ENCODE measurements around the gene CRACDL. TPM values are rescaled to one million over a fixed set of nuclear protein-coding genes. Genes with fewer than 3 reads are reported as not detected.

CRACDL gene
- total RNA-seq, 1 donor from 2014 or later: 3.0 TPM

DNA sequence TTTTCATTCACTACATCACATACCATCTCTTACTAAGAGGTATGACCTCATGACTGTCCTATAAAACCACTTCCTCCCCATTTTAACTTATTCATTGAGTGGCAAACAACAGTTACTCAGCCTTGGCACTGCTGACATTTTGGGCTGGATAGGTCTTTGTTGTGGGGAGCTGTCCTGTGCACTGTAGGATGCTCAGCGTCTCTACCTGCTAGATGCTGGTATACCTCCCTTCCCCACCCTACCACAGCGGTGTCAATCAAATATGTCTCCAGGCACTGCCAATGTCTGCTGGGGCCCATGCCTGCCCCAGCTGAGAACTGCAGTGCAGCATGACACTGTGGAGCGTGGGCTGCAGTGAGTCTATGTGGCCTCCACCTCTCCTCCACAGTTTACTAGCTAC lies 128.8 kb downstream of the CRACDL start:
- H3K27me3 ChIP-seq (ENCODE audit: low read depth): no peaks in the 10 kb centered on the region
- peaks cover 42% of the 10 kb centered on the region for H3K4me1 ChIP-seq
- H3K4me3 ChIP-seq: no peak overlapping the region
- no peaks in the 10 kb centered on the region for H3K36me3 ChIP-seq
- TF ChIP-seq, protein P1, sequence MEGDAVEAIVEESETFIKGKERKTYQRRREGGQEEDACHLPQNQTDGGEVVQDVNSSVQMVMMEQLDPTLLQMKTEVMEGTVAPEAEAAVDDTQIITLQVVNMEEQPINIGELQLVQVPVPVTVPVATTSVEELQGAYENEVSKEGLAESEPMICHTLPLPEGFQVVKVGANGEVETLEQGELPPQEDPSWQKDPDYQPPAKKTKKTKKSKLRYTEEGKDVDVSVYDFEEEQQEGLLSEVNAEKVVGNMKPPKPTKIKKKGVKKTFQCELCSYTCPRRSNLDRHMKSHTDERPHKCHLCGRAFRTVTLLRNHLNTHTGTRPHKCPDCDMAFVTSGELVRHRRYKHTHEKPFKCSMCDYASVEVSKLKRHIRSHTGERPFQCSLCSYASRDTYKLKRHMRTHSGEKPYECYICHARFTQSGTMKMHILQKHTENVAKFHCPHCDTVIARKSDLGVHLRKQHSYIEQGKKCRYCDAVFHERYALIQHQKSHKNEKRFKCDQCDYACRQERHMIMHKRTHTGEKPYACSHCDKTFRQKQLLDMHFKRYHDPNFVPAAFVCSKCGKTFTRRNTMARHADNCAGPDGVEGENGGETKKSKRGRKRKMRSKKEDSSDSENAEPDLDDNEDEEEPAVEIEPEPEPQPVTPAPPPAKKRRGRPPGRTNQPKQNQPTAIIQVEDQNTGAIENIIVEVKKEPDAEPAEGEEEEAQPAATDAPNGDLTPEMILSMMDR (IDR thresholded peaks at IDR 0.05; ENCODE audit: borderline replicate concordance): no peak
- DNase-seq: no peak
- H3K9me3 ChIP-seq (replicated peaks): no peaks in the 10 kb centered on the region
- no peak overlapping the region for H3K27ac ChIP-seq (replicated peaks)
- intact Hi-C loops (cut with micrococcal nuclease): no loop called here

DNA sequence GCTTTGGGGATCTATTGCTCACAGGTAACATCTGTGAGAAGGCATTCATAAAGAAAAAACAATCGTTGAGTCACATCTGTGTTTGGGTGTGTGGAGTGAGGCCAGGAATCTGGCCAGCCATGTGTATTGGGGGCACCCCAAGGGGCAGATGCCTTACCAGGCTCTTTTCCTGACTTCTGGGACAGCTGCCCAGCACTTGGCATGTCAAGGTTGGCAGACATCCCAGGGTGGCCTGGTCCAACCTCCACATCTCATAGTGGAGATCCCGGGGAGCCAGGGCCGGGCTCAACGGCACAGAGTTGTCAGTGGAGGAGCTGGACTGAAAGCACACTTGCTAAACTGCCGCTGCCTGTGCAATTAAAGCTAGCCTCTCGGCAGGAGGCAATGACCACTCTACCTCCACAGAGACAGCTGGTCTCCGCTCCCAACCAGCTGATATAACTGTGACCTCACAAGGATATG lies 129.8 kb downstream of the CRACDL start:
- no peaks in the 10 kb centered on the region for H3K27me3 ChIP-seq (ENCODE audit: low read depth)

GRCh38 chr2:98805412-98806171 lies 130.4 kb downstream of the CRACDL start:
- H3K36me3 ChIP-seq: no peaks in the 10 kb centered on the region
- no peak for DNase-seq
- H3K4me1 ChIP-seq: peaks cover 41% of the 10 kb centered on the region
- TF ChIP-seq, protein P1 (IDR thresholded peaks at IDR 0.05; ENCODE audit: borderline replicate concordance): no peak
- peak overlapping the region; percentile 50 for H3K27ac ChIP-seq (replicated peaks)
- H3K27me3 ChIP-seq (ENCODE audit: low read depth): no peaks in the 10 kb centered on the region
- no peaks in the 10 kb centered on the region for H3K9me3 ChIP-seq (replicated peaks)
- H3K4me3 ChIP-seq: no peak overlapping the region
- intact Hi-C loops (cut with micrococcal nuclease): no loop called here

More for the DNA sequence above, 129.8 kb downstream of the CRACDL start:
- Histone ChIP-seq H3K9me3 (replicated peaks) (no peaks in the 10 kb centered on the region), H3K36me3 (no peaks in the 10 kb centered on the region), H3K27ac (replicated peaks) (peak overlapping the region; percentile 50), H3K4me3 (no peak overlapping the region), H3K4me1 (peaks cover 39% of the 10 kb centered on the region)
- TF ChIP-seq, protein P1 (IDR thresholded peaks at IDR 0.05; ENCODE audit: borderline replicate concordance): no peak
- intact Hi-C loops (cut with micrococcal nuclease): no loop called here
- DNase-seq: peak; percentile 78

DNA sequence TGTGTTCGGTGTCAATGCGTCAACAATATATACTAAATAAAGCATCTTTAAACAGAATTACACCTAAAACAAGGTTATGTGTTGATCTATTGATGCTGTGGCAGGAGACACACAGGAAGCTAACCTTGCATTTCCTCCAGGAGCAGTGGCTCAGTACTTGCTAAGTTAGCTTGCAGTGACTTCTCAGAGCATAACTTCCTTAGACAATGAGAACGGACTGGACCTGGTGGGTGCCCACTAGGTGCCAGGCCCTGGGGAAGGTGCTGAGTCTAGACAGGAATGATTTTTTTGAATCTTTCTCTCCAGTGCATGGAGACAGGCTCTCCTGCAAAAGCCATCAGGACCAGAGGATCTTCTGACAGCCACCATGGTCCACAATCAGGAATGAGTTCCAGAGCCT lies 131.3 kb downstream of the CRACDL start:
- Histone ChIP-seq H3K36me3 (no peaks in the 10 kb centered on the region), H3K4me3 (no peak overlapping the region), H3K27ac (replicated peaks) (no peak overlapping the region), H3K27me3 (ENCODE audit: low read depth) (no peaks in the 10 kb centered on the region), H3K9me3 (replicated peaks) (no peaks in the 10 kb centered on the region), H3K4me1 (peaks cover 45% of the 10 kb centered on the region)
- TF ChIP-seq, protein P1 (IDR thresholded peaks at IDR 0.05; ENCODE audit: borderline replicate concordance): no peak
- intact Hi-C loops (cut with micrococcal nuclease): no loop called here
- DNase-seq: no peak

DNA sequence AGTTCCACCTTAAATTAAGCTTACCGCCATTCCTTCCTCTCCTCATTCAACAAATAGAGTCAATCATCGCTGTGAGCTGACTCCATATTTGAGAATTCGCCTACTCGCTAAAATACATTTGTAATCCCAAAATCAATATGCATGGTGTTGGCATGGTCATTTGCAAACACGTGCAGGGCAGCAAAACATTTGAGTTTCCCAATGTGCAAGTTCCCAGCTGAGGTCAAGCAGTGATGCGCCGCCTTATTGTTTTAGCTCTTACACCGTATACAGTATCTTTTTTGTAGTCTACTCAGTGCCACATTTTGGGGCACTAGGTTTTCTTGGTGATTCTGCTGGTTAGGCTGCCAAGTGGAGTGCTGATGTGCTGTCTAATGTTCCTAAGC lies 131.8 kb downstream of the CRACDL start:
- H3K36me3 ChIP-seq: no peaks in the 10 kb centered on the region
- H3K4me1 ChIP-seq: peaks cover 49% of the 10 kb centered on the region
- H3K9me3 ChIP-seq (replicated peaks): no peaks in the 10 kb centered on the region
- intact Hi-C loops (cut with micrococcal nuclease): no loop called here
- TF ChIP-seq, protein P1 (IDR thresholded peaks at IDR 0.05; ENCODE audit: borderline replicate concordance): no peak
- no peak for DNase-seq
- H3K4me3 ChIP-seq: no peak overlapping the region
- no peaks in the 10 kb centered on the region for H3K27me3 ChIP-seq (ENCODE audit: low read depth)
- H3K27ac ChIP-seq (replicated peaks): no peak overlapping the region
